Activated CD8-positive, alpha-beta memory T cell treated with anti-CD3 and anti-CD28 coated beads, Interleukin-2, amount 10 ng/mL, durations not matched to agents 7 days and 5 days (primary cell): ENCODE measurements around the gene GPN1. TPM values are rescaled to one million over a fixed set of nuclear protein-coding genes. Genes with fewer than 3 reads are reported as not detected.
"Not testable (repeated sequence)": the region's sequence is repeated elsewhere in the genome, so short reads cannot be mapped to it uniquely, and the experiment has no call there.

Source experiments
- ATAC-seq: fragments of 150-1000 bp; cut with Tn5 transposase; one replicate; pipeline ENCODE4 v1.10.0; 2021; ENCODE audit warnings: moderate library complexity
- CTCF ChIA-PET: fragments of 350-600 bp; sonication (Branson Sonifier 250); formaldehyde crosslinking; loops from one replicate; lab custom pipeline; 2021; ENCODE audit warnings: antibody characterized with exemption; lab: Charles Lee
- DNase-seq: peaks from one replicate; pipeline ENCODE4 v3.0.0-alpha.2; 2020
- H3K27ac Mint-ChIP-seq: one replicate; pipeline ENCODE4 v1.8.0; 2021; ENCODE audit warnings: mild to moderate bottlenecking, mixed read lengths
- H3K27me3 Mint-ChIP-seq: one replicate; pipeline ENCODE4 v1.8.0; 2021; ENCODE audit warnings: mixed read lengths
- H3K36me3 Mint-ChIP-seq: one replicate; pipeline ENCODE4 v1.8.0; 2021; ENCODE audit warnings: mild to moderate bottlenecking, mixed read lengths
- H3K4me1 Mint-ChIP-seq: one replicate; pipeline ENCODE4 v1.8.0; 2021; ENCODE audit warnings: mixed read lengths
- H3K4me3 Mint-ChIP-seq: one replicate; pipeline ENCODE4 v1.8.0; 2021; ENCODE audit warnings: mild to moderate bottlenecking, moderate library complexity, mixed read lengths
- H3K9me3 Mint-ChIP-seq: one replicate; pipeline ENCODE4 v1.8.0; 2022; ENCODE audit warnings: low read depth, mixed read lengths
- total RNA-seq, 2 experiments: library from RNA; stranded (reverse); gene quantifications; one replicate each; pipeline ENCODE4 v1.2.3, GENCODE V29; 2021

The GPN1 gene
- total RNA-seq, 2 experiments from 2014 or later: 36.9 to 50.9 TPM

DNA sequence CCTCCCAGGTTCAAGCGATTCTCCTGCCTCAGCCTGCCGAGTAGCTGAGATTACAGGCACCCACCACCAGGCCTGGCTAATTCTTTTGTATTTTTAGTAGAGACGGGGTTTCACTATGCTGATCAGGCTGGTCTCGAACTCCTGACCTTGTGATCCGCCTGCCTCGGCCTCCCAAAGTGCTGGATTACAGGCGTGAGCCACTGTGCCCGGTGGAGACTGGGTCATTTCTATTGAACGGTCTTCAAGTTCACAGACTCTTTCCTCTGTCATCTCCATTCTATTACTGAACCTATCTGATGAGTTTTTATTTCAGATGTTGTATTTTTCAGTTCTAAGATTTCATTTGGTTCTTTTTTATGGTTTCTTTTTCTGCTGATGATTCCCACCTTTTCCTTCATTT is 33.4 kb upstream of the GPN1 start:
- Mint-ChIP-seq H3K4me1 (peaks cover 39% of the 10 kb centered on the region), H3K9me3 (peaks cover 17% of the 10 kb centered on the region), H3K36me3 (peaks cover 71% of the 10 kb centered on the region)
- CTCF ChIA-PET, H3K4me3 Mint-ChIP-seq, DNase-seq, H3K27ac Mint-ChIP-seq, H3K27me3 Mint-ChIP-seq, ATAC-seq: not testable (repeated sequence)

DNA sequence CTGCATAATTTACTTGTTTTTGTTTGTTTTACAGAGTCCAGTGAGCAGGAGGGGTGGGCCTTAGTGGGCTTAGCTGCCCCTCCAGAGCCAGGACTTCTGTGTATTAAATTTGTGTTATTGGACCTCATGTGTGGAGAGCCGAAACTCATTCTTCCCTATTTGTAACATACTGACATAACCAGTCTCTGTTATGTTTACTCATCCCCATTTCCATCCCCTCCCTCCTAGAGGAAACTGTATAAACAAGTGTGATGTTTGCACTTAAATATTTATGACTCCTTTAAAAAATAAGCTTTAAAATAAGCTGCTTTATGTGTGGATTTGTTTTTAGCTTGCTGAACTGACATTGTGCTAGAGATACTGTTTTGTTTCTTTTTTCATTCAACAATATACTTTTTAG is 32.2 kb upstream of the GPN1 start:
- DNase-seq (no peak), ATAC-seq (no peak)
- peaks cover 30% of the 10 kb centered on the region for H3K4me1 Mint-ChIP-seq
- H3K4me3 Mint-ChIP-seq: no peak overlapping the region
- no peaks in the 10 kb centered on the region for H3K27me3 Mint-ChIP-seq
- H3K9me3 Mint-ChIP-seq: peaks cover 11% of the 10 kb centered on the region
- H3K36me3 Mint-ChIP-seq: peaks cover 72% of the 10 kb centered on the region
- no peak overlapping the region for H3K27ac Mint-ChIP-seq
- CTCF ChIA-PET: no interaction called here

DNA sequence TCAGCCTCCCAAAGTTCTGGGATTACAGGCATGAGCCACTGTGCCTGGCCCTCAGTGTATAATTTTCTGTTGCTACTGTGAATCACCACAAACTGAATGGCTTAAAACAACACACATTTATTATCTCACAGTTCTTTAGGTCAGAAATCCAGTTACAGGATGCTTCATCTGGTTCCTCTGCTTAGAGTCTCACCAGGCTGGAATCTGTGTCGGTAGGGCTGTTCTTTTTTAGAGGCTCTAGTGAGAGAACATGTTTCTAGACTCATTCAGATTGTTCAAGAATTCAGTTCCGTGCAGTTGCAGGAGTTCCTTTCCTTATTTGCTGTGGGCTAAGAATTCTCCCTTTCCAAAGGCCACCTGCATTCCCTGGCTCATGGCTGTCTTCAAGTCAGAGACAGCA is 22.2 kb upstream of the GPN1 start:
- Mint-ChIP-seq H3K4me3 (no peak overlapping the region), H3K4me1 (no peaks in the 10 kb centered on the region), H3K27ac (no peak overlapping the region), H3K36me3 (peaks cover 56% of the 10 kb centered on the region), H3K9me3 (no peaks in the 10 kb centered on the region), H3K27me3 (no peaks in the 10 kb centered on the region)
- DNase-seq (no peak), ATAC-seq (no peak)
- CTCF ChIA-PET: no interaction called here

DNA sequence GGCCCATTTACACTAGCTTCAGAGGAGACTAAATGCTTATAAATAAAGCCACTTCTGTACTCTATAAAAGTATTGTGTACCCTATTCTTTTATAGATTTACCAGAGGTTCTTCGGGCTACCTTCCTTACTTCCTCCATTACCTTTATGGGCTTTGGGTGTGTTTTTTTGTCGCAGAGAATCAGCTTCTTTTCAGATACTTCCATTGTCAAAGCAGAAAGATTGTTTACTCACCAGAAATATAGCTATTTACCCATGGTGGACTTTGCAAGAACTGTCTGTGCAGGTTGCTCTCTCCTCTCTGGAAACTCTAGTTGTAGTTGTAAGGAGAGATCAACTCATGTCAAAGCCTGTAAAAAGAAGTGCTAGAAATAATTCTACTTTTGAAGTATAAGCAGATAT is 14.9 kb upstream of the GPN1 start:
- H3K27me3 Mint-ChIP-seq: no peaks in the 10 kb centered on the region
- DNase-seq (no peak), ATAC-seq (no peak)
- H3K27ac Mint-ChIP-seq: no peak overlapping the region
- no peaks in the 10 kb centered on the region for H3K9me3 Mint-ChIP-seq
- CTCF ChIA-PET: no interaction called here
- H3K4me1 Mint-ChIP-seq: no peaks in the 10 kb centered on the region
- H3K4me3 Mint-ChIP-seq: no peak overlapping the region
- H3K36me3 Mint-ChIP-seq: peaks cover 52% of the 10 kb centered on the region

DNA sequence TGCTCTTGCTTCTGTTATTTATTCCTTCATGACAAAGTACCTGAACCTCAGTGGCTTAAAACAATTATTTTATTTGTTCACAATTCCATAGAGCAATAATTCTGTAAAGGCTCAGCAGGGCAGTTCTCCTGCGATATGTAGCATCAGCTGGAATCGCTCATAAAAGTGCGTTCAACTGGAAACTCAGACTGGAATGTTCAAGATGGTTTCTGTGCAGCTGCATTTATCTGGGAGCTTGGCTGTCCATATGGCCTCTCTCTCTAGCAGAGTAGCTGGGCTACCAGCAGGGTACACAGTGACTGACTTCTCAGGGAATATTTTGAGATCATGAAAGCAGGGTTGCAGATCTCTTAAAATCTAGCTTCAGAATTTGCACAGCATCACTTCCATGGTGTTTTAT is 13.5 kb upstream of the GPN1 start:
- H3K27me3 Mint-ChIP-seq: no peaks in the 10 kb centered on the region
- no peak for DNase-seq
- no peak for ATAC-seq
- CTCF ChIA-PET: interaction anchor here (1.2 to 1.6 kb wide), 2 partner anchors 8 to 20 kb away, joined by 4 read pairs; no protein-coding TSS in a partner anchor
- no peak overlapping the region for H3K4me3 Mint-ChIP-seq
- no peaks in the 10 kb centered on the region for H3K9me3 Mint-ChIP-seq
- no peak overlapping the region for H3K27ac Mint-ChIP-seq
- H3K4me1 Mint-ChIP-seq: no peaks in the 10 kb centered on the region
- H3K36me3 Mint-ChIP-seq: peaks cover 54% of the 10 kb centered on the region

DNA sequence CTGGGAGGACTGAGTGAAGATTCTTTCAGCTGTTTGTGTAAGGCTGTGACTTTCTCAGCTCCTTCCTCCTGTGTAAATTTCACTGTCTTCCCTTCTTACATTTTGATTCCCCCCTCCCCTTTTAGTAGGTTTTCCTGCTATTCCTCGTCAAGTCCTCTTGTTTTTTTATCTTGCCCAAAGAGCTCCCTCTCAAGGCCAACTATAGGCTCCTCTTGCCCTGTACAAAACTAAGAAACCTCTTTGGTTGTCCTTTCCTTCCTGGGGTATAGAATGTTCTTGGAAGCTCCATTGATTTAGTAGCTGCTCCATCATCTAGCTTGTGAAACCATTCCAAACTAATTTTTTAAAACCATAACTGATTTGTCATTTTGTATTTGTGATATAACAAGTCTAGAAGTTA is 7.3 kb upstream of the GPN1 start:
- CTCF ChIA-PET: interaction anchor here (0.8 to 1.6 kb wide), 2 partner anchors 11 to 62 kb away, joined by 4 read pairs; no protein-coding TSS in a partner anchor
- Mint-ChIP-seq H3K27me3 (no peaks in the 10 kb centered on the region), H3K4me1 (peaks cover 3% of the 10 kb centered on the region), H3K4me3 (no peak overlapping the region), H3K36me3 (peaks cover 51% of the 10 kb centered on the region), H3K27ac (no peak overlapping the region), H3K9me3 (no peaks in the 10 kb centered on the region)
- no peak for DNase-seq
- no peak for ATAC-seq

DNA sequence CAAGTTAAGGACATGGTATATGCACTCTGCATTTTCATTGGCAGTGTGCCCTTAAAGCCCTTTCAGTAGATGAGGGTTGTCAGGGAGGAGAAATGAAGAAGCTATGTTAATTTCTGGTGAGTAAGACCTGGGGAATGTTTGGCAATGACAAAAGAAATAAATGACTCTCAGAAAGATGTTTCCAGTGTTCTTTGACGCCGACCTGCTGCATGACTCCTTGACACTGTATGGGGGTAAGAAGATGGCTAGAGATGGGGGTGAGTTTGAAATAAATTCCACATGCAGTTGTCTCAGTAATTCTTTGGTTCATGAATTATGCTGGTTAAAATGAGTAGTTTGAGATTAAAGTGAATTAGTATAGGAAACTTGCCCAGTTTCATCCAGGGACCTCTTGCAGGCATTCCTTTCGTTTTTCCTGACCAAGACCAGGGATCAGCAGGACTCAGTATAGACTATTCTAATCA is 5.9 kb upstream of the GPN1 start:
- CTCF ChIA-PET: interaction anchor here (1.2 kb wide), 1 partner anchor 8 kb away, joined by 4 read pairs; no protein-coding TSS in a partner anchor
- Mint-ChIP-seq H3K27ac (no peak overlapping the region), H3K9me3 (no peaks in the 10 kb centered on the region), H3K27me3 (no peaks in the 10 kb centered on the region), H3K36me3 (peaks cover 42% of the 10 kb centered on the region), H3K4me3 (no peak overlapping the region), H3K4me1 (peaks cover 17% of the 10 kb centered on the region)
- ATAC-seq (no peak), DNase-seq (no peak)

DNA sequence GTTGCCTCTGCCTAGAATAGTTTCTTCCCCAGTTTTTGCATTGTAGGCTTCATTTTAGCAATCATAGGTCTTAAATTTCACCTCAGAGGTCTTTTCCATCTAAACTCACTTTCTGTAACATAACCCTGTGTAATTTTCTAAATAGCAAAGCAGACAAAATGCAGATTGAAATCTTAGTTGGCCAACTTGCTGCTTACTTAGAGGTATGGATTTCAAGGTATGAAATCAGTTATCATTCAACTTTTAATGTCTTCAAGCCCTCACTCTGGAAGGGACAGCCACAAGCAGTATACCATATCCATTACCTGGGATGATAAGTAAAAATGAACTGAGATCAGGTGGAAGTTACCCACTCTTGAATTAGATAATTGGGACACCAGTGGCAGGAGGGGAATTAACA is 3.9 kb upstream of the GPN1 start:
- Mint-ChIP-seq H3K4me3 (no peak overlapping the region), H3K4me1 (peaks cover 22% of the 10 kb centered on the region), H3K27ac (no peak overlapping the region), H3K27me3 (no peaks in the 10 kb centered on the region), H3K9me3 (no peaks in the 10 kb centered on the region), H3K36me3 (peaks cover 32% of the 10 kb centered on the region)
- ATAC-seq: no peak
- CTCF ChIA-PET: interaction anchor here (1.9 kb wide), 1 partner anchor 58 kb away, joined by 7 read pairs; no protein-coding TSS in a partner anchor
- DNase-seq: no peak

DNA sequence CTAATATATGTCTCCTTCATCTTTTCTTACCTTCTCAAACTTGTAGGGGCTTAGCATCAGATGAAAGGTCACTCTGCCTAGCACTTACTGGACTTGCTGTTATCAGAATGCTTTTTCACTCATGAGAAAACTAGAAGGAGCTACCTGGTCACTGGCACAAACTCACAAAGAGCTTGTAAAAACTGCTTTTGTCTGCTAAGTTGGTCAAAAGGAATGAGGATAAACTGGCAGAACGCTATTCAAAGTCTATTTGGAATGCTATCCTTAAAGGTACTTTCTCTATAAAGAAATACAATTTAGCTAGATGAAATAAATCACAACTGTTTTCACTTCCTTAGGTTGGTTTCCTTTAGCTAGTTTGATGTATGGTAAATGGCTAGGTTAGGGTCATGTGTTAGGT is 2.5 kb upstream of the GPN1 start:
- CTCF ChIA-PET, H3K27ac Mint-ChIP-seq, ATAC-seq, DNase-seq, H3K9me3 Mint-ChIP-seq, H3K4me3 Mint-ChIP-seq, H3K27me3 Mint-ChIP-seq: not testable (repeated sequence)
- H3K4me1 Mint-ChIP-seq: peaks cover 32% of the 10 kb centered on the region
- peaks cover 33% of the 10 kb centered on the region for H3K36me3 Mint-ChIP-seq

DNA sequence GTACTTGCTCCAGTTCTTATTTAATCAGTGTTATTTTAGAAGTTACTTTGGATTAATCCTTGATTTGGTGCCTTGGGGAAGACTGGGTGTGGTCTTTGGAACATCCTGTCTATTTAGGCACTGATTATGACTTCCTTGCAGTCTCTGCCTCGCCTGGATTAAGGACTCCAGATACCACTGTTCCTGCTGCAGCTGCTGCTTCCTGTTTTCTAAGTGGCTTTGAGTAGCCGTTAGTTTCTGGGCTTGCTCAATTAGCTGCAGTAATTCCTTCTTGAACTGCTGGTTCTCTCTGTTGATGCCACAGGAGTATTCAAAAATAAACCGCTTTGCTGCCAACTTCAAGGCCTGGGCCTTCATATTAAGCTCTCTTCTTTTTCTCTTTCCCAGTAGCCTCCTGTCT is 1.9 kb upstream of the GPN1 start:
- H3K27me3 Mint-ChIP-seq, DNase-seq, H3K9me3 Mint-ChIP-seq, CTCF ChIA-PET, ATAC-seq, H3K4me3 Mint-ChIP-seq, H3K27ac Mint-ChIP-seq: not testable (repeated sequence)
- peaks cover 34% of the 10 kb centered on the region for H3K36me3 Mint-ChIP-seq
- H3K4me1 Mint-ChIP-seq: peaks cover 35% of the 10 kb centered on the region

DNA sequence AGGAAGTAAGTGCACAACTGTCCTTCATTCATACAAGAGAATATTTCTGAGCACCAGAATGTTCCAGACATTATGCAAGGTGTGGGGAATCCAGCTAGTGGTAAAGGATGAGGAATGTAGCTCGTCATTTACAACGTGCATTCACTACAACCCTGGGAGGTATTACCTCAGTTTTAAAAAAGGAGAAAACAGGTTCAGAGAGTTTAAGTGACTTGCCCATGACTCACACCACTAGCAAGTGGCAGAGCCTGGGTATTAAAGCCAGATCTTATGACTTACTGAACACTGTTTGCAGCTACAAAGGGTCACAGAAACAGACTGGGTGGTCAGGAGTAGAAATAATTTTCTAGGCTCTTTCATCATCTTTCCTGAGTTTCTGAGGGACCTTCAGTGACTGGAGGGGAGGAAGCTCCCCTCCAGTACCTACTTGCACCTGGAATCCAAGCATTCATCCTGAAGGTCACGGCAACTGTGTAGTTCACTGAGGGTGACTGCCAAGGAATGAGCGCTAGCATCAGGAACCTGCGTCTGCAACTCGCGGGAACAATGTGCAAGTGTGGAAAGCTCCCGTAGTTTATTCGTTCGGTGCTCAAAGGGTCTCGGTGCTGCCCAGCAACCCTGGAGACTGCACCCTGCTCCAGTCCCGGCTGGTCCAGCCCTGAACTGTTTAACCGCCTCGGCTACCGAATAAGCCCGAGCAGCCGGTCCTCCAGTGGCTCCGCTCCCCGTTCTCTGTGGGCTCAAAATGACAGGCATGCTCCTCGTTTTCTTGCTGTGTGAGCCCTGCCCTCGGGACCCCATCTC is 685 bp upstream of the GPN1 start:
- H3K27me3 Mint-ChIP-seq: no peaks in the 10 kb centered on the region
- H3K36me3 Mint-ChIP-seq: peaks cover 33% of the 10 kb centered on the region
- H3K4me3 Mint-ChIP-seq: no peak overlapping the region
- peaks cover 38% of the 10 kb centered on the region for H3K4me1 Mint-ChIP-seq
- H3K9me3 Mint-ChIP-seq: no peaks in the 10 kb centered on the region
- H3K27ac Mint-ChIP-seq: no peak overlapping the region
- CTCF ChIA-PET: interaction anchor here (1.1 to 1.5 kb wide), 6 partner anchors 11 to 243 kb away, joined by 3 to 9 read pairs (median 4); partner anchors contain the start of gene PPM1G
- peak; percentile 55 for ATAC-seq
- no peak for DNase-seq

DNA sequence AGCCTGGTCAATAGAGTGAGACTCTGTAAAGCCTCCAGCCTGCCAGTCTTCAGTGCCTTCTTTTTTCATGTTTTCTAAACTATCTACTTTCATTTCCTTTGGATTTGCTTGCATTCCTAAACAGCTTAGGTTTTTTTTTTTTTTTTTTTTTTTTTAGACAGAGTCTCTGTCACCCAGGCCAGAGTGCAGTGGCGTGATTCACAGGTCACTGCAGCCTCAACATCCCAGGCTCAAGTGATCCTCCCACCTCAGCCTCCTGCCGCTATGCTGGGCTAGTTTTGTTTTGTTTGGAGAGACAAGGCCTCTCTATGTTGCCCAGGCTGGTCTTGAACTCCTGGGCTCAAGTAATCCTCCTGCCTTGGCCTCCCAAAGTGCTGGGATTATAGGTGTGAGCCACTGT is 1.4 kb downstream of the GPN1 start:
- peaks cover 43% of the 10 kb centered on the region for H3K4me1 Mint-ChIP-seq
- H3K9me3 Mint-ChIP-seq, CTCF ChIA-PET, H3K27ac Mint-ChIP-seq, H3K27me3 Mint-ChIP-seq, DNase-seq, ATAC-seq: not testable (repeated sequence)
- H3K4me3 Mint-ChIP-seq: peak overlapping the region; percentile 33
- peaks cover 36% of the 10 kb centered on the region for H3K36me3 Mint-ChIP-seq

DNA sequence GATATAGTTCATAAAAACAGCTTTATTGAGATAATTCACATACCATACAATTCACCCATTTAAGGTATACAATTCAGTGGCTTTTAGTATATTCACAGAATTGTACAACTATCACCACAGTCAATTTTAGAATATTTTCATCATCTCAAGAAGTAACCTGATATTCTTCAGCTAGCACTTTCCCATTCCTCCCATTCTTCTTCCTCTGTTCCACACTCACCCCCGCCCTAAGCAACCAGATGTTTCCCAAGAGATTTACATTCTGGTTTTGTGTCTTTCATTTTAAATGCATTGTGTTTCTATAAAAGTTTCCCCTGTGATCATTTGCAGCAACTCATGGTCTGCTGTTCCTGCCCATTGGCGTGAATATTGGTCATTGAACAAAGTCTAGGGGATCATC is 5.4 kb downstream of the GPN1 start:
- Mint-ChIP-seq H3K4me3 (no peak overlapping the region), H3K27me3 (no peaks in the 10 kb centered on the region), H3K9me3 (no peaks in the 10 kb centered on the region), H3K4me1 (peaks cover 47% of the 10 kb centered on the region), H3K36me3 (peaks cover 58% of the 10 kb centered on the region), H3K27ac (no peak overlapping the region)
- no peak for ATAC-seq
- CTCF ChIA-PET: interaction anchor here (1.2 kb wide), 1 partner anchor 19 kb away, joined by 4 read pairs; no protein-coding TSS in a partner anchor
- no peak for DNase-seq

DNA sequence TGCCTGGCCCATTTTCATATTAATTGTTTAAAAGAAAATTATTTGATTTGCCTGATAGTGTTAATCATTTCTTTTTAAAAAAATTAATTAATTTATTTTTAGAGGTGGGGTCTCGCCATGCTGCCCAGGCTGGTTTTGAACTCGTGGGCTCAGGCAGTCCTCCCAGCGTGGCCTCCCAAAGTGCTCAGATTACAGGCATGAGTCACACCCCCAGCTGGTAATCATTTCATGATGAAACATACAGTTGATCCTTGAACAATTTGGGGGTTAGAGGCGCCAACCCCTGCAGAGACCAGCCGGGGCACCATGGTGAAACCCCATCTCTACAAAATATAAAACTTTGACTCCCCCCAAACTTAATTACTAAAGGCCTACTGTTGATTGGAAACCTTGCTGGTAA is 7.9 kb downstream of the GPN1 start:
- Mint-ChIP-seq H3K9me3 (no peaks in the 10 kb centered on the region), H3K4me1 (peaks cover 34% of the 10 kb centered on the region), H3K4me3 (no peak overlapping the region), H3K27ac (no peak overlapping the region), H3K27me3 (no peaks in the 10 kb centered on the region), H3K36me3 (peaks cover 58% of the 10 kb centered on the region)
- CTCF ChIA-PET: no interaction called here
- ATAC-seq: no peak
- no peak for DNase-seq
